ENCODE results near the gene PLXNA4. TPM values are rescaled to one million over a fixed set of nuclear protein-coding genes. Genes with fewer than 3 reads are reported as not detected.

The PLXNA4 gene
- total RNA-seq, 2 experiments from 2014 or later, result 0.75 to 0.85 TPM

- DNase-seq (peak in 1 of 14 experiments; percentile 28), ATAC-seq (ENCODE audit: poor library complexity) (no peak)
- Mint-ChIP-seq H3K9me3 (no peaks in the 10 kb centered on the region), H3K27ac (no peak overlapping the region), H3K36me3 (ENCODE audit: low read depth) (no peaks in the 10 kb centered on the region), H3K4me1 (ENCODE audit: low read depth) (peaks cover 29% of the 10 kb centered on the region), H3K4me3 (no peak overlapping the region), H3K27me3 (no peaks in the 10 kb centered on the region)
- Histone ChIP-seq H3K27me3 (ENCODE audit: control insufficient read depth in 1 of 2, insufficient read depth in 2 of 2, low read length in 2 of 2) (no peaks in the 10 kb centered on the region), H3K9me3 (ENCODE audit: control insufficient read depth in 1 of 2, insufficient read depth in 1 of 2, low read length in 2 of 2) (no peaks in the 10 kb centered on the region), H3K4me1 (ENCODE audit: insufficient read depth, low read length) (peaks cover 45% of the 10 kb centered on the region), H3K27ac (ENCODE audit: low read depth in 1 of 2, low read length in 2 of 2) (no peak overlapping the region), H3K36me3 (ENCODE audit: insufficient read depth, low read length) (no peaks in the 10 kb centered on the region), H3K4me3 (ENCODE audit: low read length) (no peak overlapping the region)
- intact Hi-C loops (cut with DNase I, micrococcal nuclease), result no loop called here
- TF ChIP-seq CTCF (IDR thresholded peaks at IDR 0.05), result no peak
- POLR2A ChIA-PET, result no interaction called here
- CTCF ChIA-PET, result no interaction called here
These were observed 122.4 kb downstream of the PLXNA4 start for GRCh38 chr7:132453826-132454225.

DNA sequence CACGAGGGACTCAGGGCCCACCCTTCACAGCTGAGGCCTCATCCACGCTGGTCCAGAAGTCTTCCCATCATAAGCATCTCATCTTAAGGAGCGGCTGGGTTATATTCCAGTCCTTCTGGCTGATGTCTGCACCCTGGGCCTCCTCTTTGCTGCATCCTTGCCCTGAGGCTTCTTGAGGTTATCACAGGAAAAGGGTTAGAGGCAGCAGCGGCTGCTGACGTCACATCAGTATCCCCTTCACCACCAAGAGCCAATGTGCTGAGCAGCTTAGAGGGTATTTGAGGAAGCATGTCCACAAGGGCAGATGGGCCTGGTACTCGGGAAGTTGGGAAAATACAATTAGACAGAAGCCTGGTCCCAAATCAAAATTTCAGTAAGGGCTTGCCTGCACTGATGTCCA is 125.1 kb downstream of the PLXNA4 start:
- H3K4me3 Mint-ChIP-seq, result no peak overlapping the region
- H3K4me3 ChIP-seq (ENCODE audit: low read length), result no peak overlapping the region
- H3K9me3 ChIP-seq (ENCODE audit: control insufficient read depth in 1 of 2, insufficient read depth in 1 of 2, low read length in 2 of 2), result no peaks in the 10 kb centered on the region
- ATAC-seq (ENCODE audit: poor library complexity) (peak; percentile 32), DNase-seq (peak in 3 of 14 experiments; percentile 47 to 78 (median 57))
- peaks cover 32% of the 10 kb centered on the region for H3K4me1 Mint-ChIP-seq (ENCODE audit: low read depth)
- H3K27me3 ChIP-seq (ENCODE audit: control insufficient read depth in 1 of 2, insufficient read depth in 2 of 2, low read length in 2 of 2), result no peaks in the 10 kb centered on the region
- POLR2A ChIA-PET, result interaction anchor here (1.0 to 1.2 kb wide), 2 partner anchors 13 to 17 kb away, joined by 3 read pairs; no protein-coding TSS in a partner anchor
- no peak for TF ChIP-seq CTCF (IDR thresholded peaks at IDR 0.05)
- H3K9me3 Mint-ChIP-seq, result no peaks in the 10 kb centered on the region
- H3K27ac Mint-ChIP-seq, result no peak overlapping the region
- H3K27me3 Mint-ChIP-seq, result no peaks in the 10 kb centered on the region
- no peaks in the 10 kb centered on the region for H3K36me3 Mint-ChIP-seq (ENCODE audit: low read depth)
- CTCF ChIA-PET, result no interaction called here
- H3K36me3 ChIP-seq (ENCODE audit: insufficient read depth, low read length), result no peaks in the 10 kb centered on the region
- intact Hi-C loops (cut with DNase I, micrococcal nuclease), result no loop called here
- no peak overlapping the region for H3K27ac ChIP-seq (ENCODE audit: low read depth in 1 of 2, low read length in 2 of 2)
- peaks cover 45% of the 10 kb centered on the region for H3K4me1 ChIP-seq (ENCODE audit: insufficient read depth, low read length)

DNA sequence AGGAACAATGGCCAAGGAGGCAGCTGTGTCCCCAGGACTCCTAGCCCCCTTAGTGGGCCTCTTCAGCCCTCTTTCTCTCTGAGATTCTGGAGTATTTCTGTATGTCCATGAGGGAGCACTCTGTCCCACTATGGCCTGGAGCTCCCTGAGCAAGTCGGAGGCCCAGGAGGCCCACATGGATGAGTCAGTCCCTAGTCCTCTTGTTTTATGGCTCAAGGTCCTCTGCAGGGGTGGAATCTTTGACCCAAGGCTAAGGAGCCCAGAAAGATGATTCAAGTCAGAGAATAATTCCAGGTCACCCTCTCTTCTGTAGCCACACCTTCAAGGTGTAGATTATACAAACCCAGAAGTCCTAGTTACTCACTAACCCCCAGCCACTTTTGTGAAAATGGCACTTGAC is 125.6 kb downstream of the PLXNA4 start:
- DNase-seq (no peak), ATAC-seq (ENCODE audit: poor library complexity) (no peak)
- Mint-ChIP-seq H3K4me1 (ENCODE audit: low read depth) (peaks cover 33% of the 10 kb centered on the region), H3K4me3 (no peak overlapping the region), H3K27ac (no peak overlapping the region), H3K9me3 (no peaks in the 10 kb centered on the region), H3K36me3 (ENCODE audit: low read depth) (no peaks in the 10 kb centered on the region), H3K27me3 (no peaks in the 10 kb centered on the region)
- ChIA-PET CTCF (no interaction called here), POLR2A (interaction anchor here (1.0 to 1.2 kb wide), 2 partner anchors 13 to 17 kb away, joined by 3 read pairs; no protein-coding TSS in a partner anchor)
- no peaks in the 10 kb centered on the region for H3K36me3 ChIP-seq (ENCODE audit: insufficient read depth, low read length)
- H3K4me1 ChIP-seq (ENCODE audit: insufficient read depth, low read length), result peaks cover 44% of the 10 kb centered on the region
- no peak for TF ChIP-seq CTCF (IDR thresholded peaks at IDR 0.05)
- no peak overlapping the region for H3K27ac ChIP-seq (ENCODE audit: low read depth in 1 of 2, low read length in 2 of 2)
- H3K9me3 ChIP-seq (ENCODE audit: control insufficient read depth in 1 of 2, insufficient read depth in 1 of 2, low read length in 2 of 2), result no peaks in the 10 kb centered on the region
- no peak overlapping the region for H3K4me3 ChIP-seq (ENCODE audit: low read length)
- H3K27me3 ChIP-seq (ENCODE audit: control insufficient read depth in 1 of 2, insufficient read depth in 2 of 2, low read length in 2 of 2), result no peaks in the 10 kb centered on the region
- intact Hi-C loops (cut with DNase I, micrococcal nuclease), result no loop called here

Data from CD4-positive, alpha-beta T cell (primary cell).